Mesendoderm (in vitro differentiated cells): ENCODE data around the gene MYBPHL. TPM values are rescaled to one million over a fixed set of nuclear protein-coding genes. Genes with fewer than 3 reads are reported as not detected.
A peak's percentile ranks its signal among the peaks of the same experiment; 100 is the strongest.

Source experiments
- DNase-seq: peaks from one replicate; pipeline ENCODE4 v3.0.0; 2013
- H2AK5ac ChIP-seq: 2 replicates; pipeline ENCODE4 v1.6.1; 2013; ENCODE audit warnings: low read length, inconsistent platforms
- H2BK120ac ChIP-seq: 2 replicates; pipeline ENCODE4 v1.6.1; 2013; ENCODE audit warnings: low read depth, mild to moderate bottlenecking, low read length, moderate library complexity, mixed read lengths
- H2BK15ac ChIP-seq: replicated peaks from 2 replicates; pipeline ENCODE4 v1.6.1; 2013; ENCODE audit warnings: low read depth, mild to moderate bottlenecking, moderate library complexity
- H2BK5ac ChIP-seq: 2 replicates; pipeline ENCODE4 v1.6.1; 2013; ENCODE audit warnings: low read length, inconsistent platforms
- H3K18ac ChIP-seq: 2 replicates; pipeline ENCODE4 v1.6.1; 2013; ENCODE audit warnings: mild to moderate bottlenecking, low read length, mixed read lengths
- H3K23ac ChIP-seq: one replicate; pipeline ENCODE4 v1.6.1; 2013; ENCODE audit warnings: low read length
- H3K27ac ChIP-seq: 2 replicates; pipeline ENCODE4 v1.5.1; 2013; ENCODE audit warnings: low read depth, mild to moderate bottlenecking, inconsistent platforms, low read length, moderate library complexity
- H3K27me3 ChIP-seq: 2 replicates; pipeline ENCODE4 v1.6.1; 2013; ENCODE audit warnings: low read length, control low read depth, mild to moderate bottlenecking, inconsistent platforms; ENCODE audit not compliant: insufficient read depth, poor library complexity
- H3K36me3 ChIP-seq: 2 replicates; pipeline ENCODE4 v1.6.1; 2013; ENCODE audit warnings: low read length, inconsistent platforms; ENCODE audit not compliant: control insufficient read depth, insufficient read depth
- H3K4ac ChIP-seq: one replicate; pipeline ENCODE4 v1.6.1; 2013; ENCODE audit warnings: low read depth, mild to moderate bottlenecking, low read length, moderate library complexity
- H3K4me1 ChIP-seq: 2 replicates; pipeline ENCODE4 v1.6.1; 2013; ENCODE audit warnings: low read depth, low read length, inconsistent platforms; ENCODE audit not compliant: control insufficient read depth
- H3K4me2 ChIP-seq: 2 replicates; pipeline ENCODE4 v1.6.1; 2013; ENCODE audit warnings: low read length
- H3K4me3 ChIP-seq: 2 replicates; pipeline ENCODE4 v1.5.1; 2013; ENCODE audit warnings: mild to moderate bottlenecking, low read length
- H3K56ac ChIP-seq: one replicate; pipeline ENCODE4 v1.6.1; 2013; ENCODE audit warnings: low read length
- H3K79me1 ChIP-seq: 2 replicates; pipeline ENCODE4 v1.6.1; 2013; ENCODE audit warnings: low read length, inconsistent platforms
- H3K79me2 ChIP-seq: 2 replicates; pipeline ENCODE4 v1.6.1; 2013; ENCODE audit warnings: mild to moderate bottlenecking, low read length; ENCODE audit not compliant: control insufficient read depth, insufficient read depth
- H3K9ac ChIP-seq: 2 replicates; pipeline ENCODE4 v1.6.1; 2013; ENCODE audit warnings: low read length, inconsistent platforms
- H4K5ac ChIP-seq: one replicate; pipeline ENCODE4 v1.6.1; 2013; ENCODE audit warnings: low read length
- H4K8ac ChIP-seq: one replicate; pipeline ENCODE4 v1.6.1; 2013; ENCODE audit warnings: low read depth, mild to moderate bottlenecking, control low read depth, low read length, moderate library complexity
- WGBS: extraction: QIAGEN DNeasy Blood & Tissue Kit; methylation state at CpG from one replicate; pipeline ENCODE4 v1.1.7; 2013; ENCODE audit warnings: low lambda C conversion rate, missing lambda C conversion rate; ENCODE audit not compliant: insufficient coverage; ENCODE audit errors: extremely low coverage; 5-methylcytosine and 5-hydroxymethylcytosine counted together
- polyA plus RNA-seq, 2 experiments: library from polyadenylated mRNA; stranded (reverse); fragments of 200-250 nt; gene quantifications; one replicate each; pipeline ENCODE4 v1.2.3, GENCODE V29; 2013

The MYBPHL gene, protein sequence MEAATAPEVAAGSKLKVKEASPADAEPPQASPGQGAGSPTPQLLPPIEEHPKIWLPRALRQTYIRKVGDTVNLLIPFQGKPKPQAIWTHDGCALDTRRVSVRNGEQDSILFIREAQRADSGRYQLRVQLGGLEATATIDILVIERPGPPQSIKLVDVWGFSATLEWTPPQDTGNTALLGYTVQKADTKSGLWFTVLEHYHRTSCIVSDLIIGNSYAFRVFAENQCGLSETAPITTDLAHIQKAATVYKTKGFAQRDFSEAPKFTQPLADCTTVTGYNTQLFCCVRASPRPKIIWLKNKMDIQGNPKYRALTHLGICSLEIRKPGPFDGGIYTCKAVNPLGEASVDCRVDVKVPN
- 0.17 TPM for polyA plus RNA-seq (2013, experiment 1 of 2)
- polyA plus RNA-seq (2013, experiment 2 of 2), result 0.21 TPM

DNA sequence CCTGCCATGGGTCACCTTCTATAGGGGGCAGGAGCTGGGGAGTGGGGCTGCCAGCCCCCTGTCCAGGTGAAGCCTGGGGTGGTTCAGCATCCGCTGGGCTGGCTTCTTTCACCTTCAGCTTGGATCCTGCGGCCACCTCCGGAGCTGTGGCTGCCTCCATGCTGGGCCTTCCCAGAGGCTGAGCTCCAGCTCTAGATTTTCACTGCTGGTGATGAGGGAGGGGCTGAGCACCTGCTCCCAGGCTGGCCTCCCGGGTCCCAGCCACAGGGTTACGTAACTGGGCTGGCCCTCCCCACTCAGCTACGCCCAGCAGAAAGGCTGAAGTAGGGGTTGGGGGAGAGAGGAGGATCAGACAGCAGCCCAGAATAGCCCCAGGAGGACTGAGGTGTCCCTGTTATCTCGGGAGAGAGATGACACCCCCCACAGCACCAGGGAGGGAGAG, at the start of gene MYBPHL:
Gene MYBPHL (minus strand): TSS at position 180 of the 442 bp plus-strand sequence. CDS start 20 bp downstream, at position 160.
- Histone ChIP-seq H4K5ac (no peak within 1 kb of the TSS), H3K27me3 (no peaks in the 10 kb centered on the region), H3K27ac (peak within 1 kb of the TSS; percentile 18), H2BK15ac (no peak within 1 kb of the TSS), H4K8ac (no peak within 1 kb of the TSS), H2BK120ac (no peak within 1 kb of the TSS), H2BK5ac (no peak within 1 kb of the TSS), H3K18ac (no peak within 1 kb of the TSS), H3K23ac (peak within 1 kb of the TSS; percentile 66), H3K4ac (no peak within 1 kb of the TSS), H3K79me2 (no peaks in the 10 kb centered on the region), H3K4me3 (no peak within 1 kb of the TSS), H3K36me3 (no peaks in the 10 kb centered on the region), H3K79me1 (no peaks in the 10 kb centered on the region), H3K56ac (no peak within 1 kb of the TSS), H3K9ac (no peak within 1 kb of the TSS), H3K4me2 (no peak within 1 kb of the TSS), H2AK5ac (no peak within 1 kb of the TSS), H3K4me1 (peaks cover 7% of the 10 kb centered on the region)
- WGBS, result no CpG with 5 or more reads among the region's 7 CpGs
- no peak for DNase-seq

DNA sequence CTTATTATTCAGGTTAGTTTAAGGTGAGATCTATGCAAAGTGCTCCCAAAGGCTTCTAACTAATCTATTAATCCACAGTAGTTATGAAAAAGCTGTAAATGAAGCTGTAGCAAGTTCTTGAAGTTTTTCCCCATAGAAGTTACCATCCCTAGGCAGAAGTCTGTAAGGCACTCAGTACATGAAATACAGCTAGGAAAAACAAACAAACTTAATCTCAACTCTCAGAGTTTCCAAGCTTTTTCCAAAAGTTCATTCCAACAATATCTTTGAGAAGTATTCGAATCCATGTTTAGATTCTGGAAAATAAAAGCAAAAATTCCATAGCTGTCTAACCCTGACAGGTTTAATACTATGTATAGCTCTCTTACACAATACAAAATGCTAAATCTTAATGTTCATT, 49.7 kb upstream of the MYBPHL start:
- H3K9ac ChIP-seq, result no peak overlapping the region
- no peak overlapping the region for H2BK15ac ChIP-seq
- no peak overlapping the region for H3K4ac ChIP-seq
- H4K5ac ChIP-seq, result no peak overlapping the region
- H3K27ac ChIP-seq, result no peak overlapping the region
- no peak overlapping the region for H3K56ac ChIP-seq
- H4K8ac ChIP-seq, result no peak overlapping the region
- no peaks in the 10 kb centered on the region for H3K4me1 ChIP-seq
- no peak overlapping the region for H3K23ac ChIP-seq
- H3K18ac ChIP-seq, result no peak overlapping the region
- no peak overlapping the region for H2AK5ac ChIP-seq
- no CpG with 5 or more reads among the region's 1 CpG for WGBS
- H2BK5ac ChIP-seq, result no peak overlapping the region
- no peak overlapping the region for H3K4me3 ChIP-seq
- no peak for DNase-seq
- H3K27me3 ChIP-seq, result no peaks in the 10 kb centered on the region
- peaks cover under 1% of the 10 kb centered on the region for H3K36me3 ChIP-seq
- H3K79me2 ChIP-seq, result no peaks in the 10 kb centered on the region
- no peak overlapping the region for H2BK120ac ChIP-seq
- no peaks in the 10 kb centered on the region for H3K79me1 ChIP-seq
- H3K4me2 ChIP-seq, result no peak overlapping the region

GRCh38 chr1:109354929-109355328, 48.1 kb upstream of the MYBPHL start:
- DNase-seq, result no peak
- H3K18ac ChIP-seq, result no peak overlapping the region
- no peaks in the 10 kb centered on the region for H3K79me2 ChIP-seq
- H2AK5ac ChIP-seq, result no peak overlapping the region
- no peak overlapping the region for H4K5ac ChIP-seq
- H3K56ac ChIP-seq, result no peak overlapping the region
- H3K27ac ChIP-seq, result no peak overlapping the region
- no peaks in the 10 kb centered on the region for H3K27me3 ChIP-seq
- no peak overlapping the region for H3K4me2 ChIP-seq
- no peak overlapping the region for H3K4me3 ChIP-seq
- WGBS, result no CpG with 5 or more reads among the region's 3 CpGs
- no peak overlapping the region for H3K9ac ChIP-seq
- no peaks in the 10 kb centered on the region for H3K79me1 ChIP-seq
- H3K4me1 ChIP-seq, result no peaks in the 10 kb centered on the region
- no peak overlapping the region for H4K8ac ChIP-seq
- peaks cover 3% of the 10 kb centered on the region for H3K36me3 ChIP-seq
- H2BK15ac ChIP-seq, result no peak overlapping the region
- no peak overlapping the region for H3K23ac ChIP-seq
- H3K4ac ChIP-seq, result no peak overlapping the region
- no peak overlapping the region for H2BK5ac ChIP-seq
- no peak overlapping the region for H2BK120ac ChIP-seq

GRCh38 chr1:109351457-109351856, 44.6 kb upstream of the MYBPHL start:
- H3K79me1 ChIP-seq, result no peaks in the 10 kb centered on the region
- DNase-seq, result no peak
- H3K4me1 ChIP-seq, result no peaks in the 10 kb centered on the region
- no peak overlapping the region for H3K4me2 ChIP-seq
- H3K79me2 ChIP-seq, result no peaks in the 10 kb centered on the region
- H2BK15ac ChIP-seq, result no peak overlapping the region
- H3K56ac ChIP-seq, result no peak overlapping the region
- peaks cover 4% of the 10 kb centered on the region for H3K36me3 ChIP-seq
- no peak overlapping the region for H2BK120ac ChIP-seq
- no peak overlapping the region for H2AK5ac ChIP-seq
- H3K18ac ChIP-seq, result no peak overlapping the region
- H3K27ac ChIP-seq, result no peak overlapping the region
- H3K4ac ChIP-seq, result no peak overlapping the region
- H3K27me3 ChIP-seq, result no peaks in the 10 kb centered on the region
- H3K9ac ChIP-seq, result no peak overlapping the region
- H4K8ac ChIP-seq, result no peak overlapping the region
- no peak overlapping the region for H2BK5ac ChIP-seq
- WGBS, result no CpG with 5 or more reads among the region's 5 CpGs
- H3K4me3 ChIP-seq, result no peak overlapping the region
- H4K5ac ChIP-seq, result no peak overlapping the region
- H3K23ac ChIP-seq, result peak overlapping the region; percentile 11

GRCh38 chr1:109350655-109351054, 43.8 kb upstream of the MYBPHL start:
- Histone ChIP-seq H3K18ac (no peak overlapping the region), H3K4me3 (no peak overlapping the region), H3K36me3 (peaks cover 4% of the 10 kb centered on the region), H3K23ac (no peak overlapping the region), H3K79me1 (no peaks in the 10 kb centered on the region), H4K8ac (no peak overlapping the region), H3K56ac (no peak overlapping the region), H3K79me2 (no peaks in the 10 kb centered on the region), H3K27ac (no peak overlapping the region), H3K27me3 (no peaks in the 10 kb centered on the region), H2BK5ac (no peak overlapping the region), H3K4me1 (no peaks in the 10 kb centered on the region), H2BK120ac (no peak overlapping the region), H4K5ac (no peak overlapping the region), H3K9ac (no peak overlapping the region), H3K4me2 (no peak overlapping the region), H3K4ac (no peak overlapping the region), H2BK15ac (no peak overlapping the region), H2AK5ac (no peak overlapping the region)
- no peak for DNase-seq
- WGBS, result no CpG with 5 or more reads among the region's 1 CpG

- Histone ChIP-seq H3K4ac (no peak overlapping the region), H3K4me2 (no peak overlapping the region), H3K36me3 (peaks cover 4% of the 10 kb centered on the region), H2BK5ac (no peak overlapping the region), H2BK120ac (no peak overlapping the region), H3K79me2 (no peaks in the 10 kb centered on the region), H3K4me1 (no peaks in the 10 kb centered on the region), H3K23ac (no peak overlapping the region), H2BK15ac (no peak overlapping the region), H3K79me1 (no peaks in the 10 kb centered on the region), H3K27ac (no peak overlapping the region), H3K4me3 (no peak overlapping the region), H4K5ac (no peak overlapping the region), H3K27me3 (no peaks in the 10 kb centered on the region), H2AK5ac (no peak overlapping the region), H4K8ac (no peak overlapping the region), H3K9ac (no peak overlapping the region), H3K56ac (no peak overlapping the region), H3K18ac (no peak overlapping the region)
- no peak for DNase-seq
- no CpG with 5 or more reads among the region's 4 CpGs for WGBS
Measured at GRCh38 chr1:109350182-109350581, 43.4 kb upstream of the MYBPHL start.
